ENCODE data around the gene IFT172.

IFT172 gene

GRCh38 chr2:27506587-27506986 lies 17.0 kb upstream of the IFT172 start:
- DNase-seq (ENCODE audit: low read depth in 1 of 2, low spot score in 1 of 2): no peak
- in situ Hi-C loops (cut with HindIII; ENCODE audit: low pct_unique_long_range_greater_than_20kb, low sequenced_read_pairs): no loop called here
- TF ChIP-seq JUND (IDR thresholded peaks at IDR 0.05; ENCODE audit: low read depth): no peak

- no peak for TF ChIP-seq JUND (IDR thresholded peaks at IDR 0.05; ENCODE audit: low read depth)
- in situ Hi-C loops (cut with HindIII; ENCODE audit: low pct_unique_long_range_greater_than_20kb, low sequenced_read_pairs): no loop called here
- no peak for DNase-seq (ENCODE audit: low read depth in 1 of 2, low spot score in 1 of 2)
These were observed 12.6 kb upstream of the IFT172 start for GRCh38 chr2:27502142-27502541.

- TF ChIP-seq JUND (IDR thresholded peaks at IDR 0.05; ENCODE audit: low read depth): no peak
- peak in 1 of 2 experiments; percentile 52 for DNase-seq (ENCODE audit: low read depth in 1 of 2, low spot score in 1 of 2)
These were observed 11.5 kb upstream of the IFT172 start for GRCh38 chr2:27501042-27501441.

GRCh38 chr2:27498975-27499374 lies 9.4 kb upstream of the IFT172 start:
- in situ Hi-C loops (cut with HindIII; ENCODE audit: low pct_unique_long_range_greater_than_20kb, low sequenced_read_pairs): no loop called here
- no peak for TF ChIP-seq JUND (IDR thresholded peaks at IDR 0.05; ENCODE audit: low read depth)
- no peak for DNase-seq (ENCODE audit: low read depth in 1 of 2, low spot score in 1 of 2)

More at GRCh38 chr2:27501042-27501441, 11.5 kb upstream of the IFT172 start:
- in situ Hi-C loops (cut with HindIII; ENCODE audit: low pct_unique_long_range_greater_than_20kb, low sequenced_read_pairs): no loop called here

- TF ChIP-seq JUND (IDR thresholded peaks at IDR 0.05; ENCODE audit: low read depth): no peak
- in situ Hi-C loops (cut with HindIII; ENCODE audit: low pct_unique_long_range_greater_than_20kb, low sequenced_read_pairs): no loop called here
- DNase-seq (ENCODE audit: low read depth in 1 of 2, low spot score in 1 of 2): no peak
These were observed 7.7 kb upstream of the IFT172 start for GRCh38 chr2:27497288-27497627.

GRCh38 chr2:27496357-27497287 lies 7.1 kb upstream of the IFT172 start, which contains the start of gene GCKR:
Gene GCKR, plus strand, starts transcription at chr2:27496839. Its CDS starts 66 bp downstream, at chr2:27496905.
- TF ChIP-seq JUND (IDR thresholded peaks at IDR 0.05; ENCODE audit: low read depth): no peak
- no peak for DNase-seq (ENCODE audit: low read depth in 1 of 2, low spot score in 1 of 2)
- in situ Hi-C loops (cut with HindIII; ENCODE audit: low pct_unique_long_range_greater_than_20kb, low sequenced_read_pairs): no loop called here

GRCh38 chr2:27495840-27496356 lies 6.4 kb upstream of the IFT172 start:
- no peak for DNase-seq (ENCODE audit: low read depth in 1 of 2, low spot score in 1 of 2)
- no peak for TF ChIP-seq JUND (IDR thresholded peaks at IDR 0.05; ENCODE audit: low read depth)
- in situ Hi-C loops (cut with HindIII; ENCODE audit: low pct_unique_long_range_greater_than_20kb, low sequenced_read_pairs): no loop called here

- no peak for TF ChIP-seq JUND (IDR thresholded peaks at IDR 0.05; ENCODE audit: low read depth)
- in situ Hi-C loops (cut with HindIII; ENCODE audit: low pct_unique_long_range_greater_than_20kb, low sequenced_read_pairs): no loop called here
These were observed 5.5 kb upstream of the IFT172 start, which contains the start of gene FNDC4 for GRCh38 chr2:27494944-27495554. Gene FNDC4, minus strand, starts transcription at chr2:27495200. Its CDS starts 521 bp downstream, at chr2:27494679.

GRCh38 chr2:27494284-27494943 lies 4.9 kb upstream of the IFT172 start:
- TF ChIP-seq JUND (IDR thresholded peaks at IDR 0.05; ENCODE audit: low read depth): no peak
- in situ Hi-C loops (cut with HindIII; ENCODE audit: low pct_unique_long_range_greater_than_20kb, low sequenced_read_pairs): no loop called here
- no peak for DNase-seq (ENCODE audit: low read depth in 1 of 2, low spot score in 1 of 2)

More at GRCh38 chr2:27494944-27495554, 5.5 kb upstream of the IFT172 start, which contains the start of gene FNDC4:
- no peak for DNase-seq (ENCODE audit: low read depth in 1 of 2, low spot score in 1 of 2)

- DNase-seq (ENCODE audit: low read depth in 1 of 2, low spot score in 1 of 2): no peak
- in situ Hi-C loops (cut with HindIII; ENCODE audit: low pct_unique_long_range_greater_than_20kb, low sequenced_read_pairs): no loop called here
- TF ChIP-seq JUND (IDR thresholded peaks at IDR 0.05; ENCODE audit: low read depth): no peak
These were observed 4.4 kb upstream of the IFT172 start for GRCh38 chr2:27493948-27494283.

GRCh38 chr2:27492557-27492956 lies 3.0 kb upstream of the IFT172 start:
- no peak for DNase-seq (ENCODE audit: low read depth in 1 of 2, low spot score in 1 of 2)
- in situ Hi-C loops (cut with HindIII; ENCODE audit: low pct_unique_long_range_greater_than_20kb, low sequenced_read_pairs): no loop called here
- no peak for TF ChIP-seq JUND (IDR thresholded peaks at IDR 0.05; ENCODE audit: low read depth)

GRCh38 chr2:27489118-27489497 lies 435 bp downstream of the IFT172 start:
- peak in 1 of 2 experiments; percentile 5 for DNase-seq (ENCODE audit: low read depth in 1 of 2, low spot score in 1 of 2)
- in situ Hi-C loops (cut with HindIII; ENCODE audit: low pct_unique_long_range_greater_than_20kb, low sequenced_read_pairs): no loop called here
- no peak for TF ChIP-seq JUND (IDR thresholded peaks at IDR 0.05; ENCODE audit: low read depth)

Data from T47D (cell line).